HG03432 (cell line): ENCODE data around the gene UNC13D.

ENCODE experiments used
- ATAC-seq: cut with Tn5 transposase; IDR thresholded peaks from one replicate; pipeline ENCODE4 v1.9.1; 2021; ENCODE audit warnings: mild to moderate bottlenecking, moderate library complexity; ENCODE audit not compliant: unreplicated experiment

UNC13D gene

DNA sequence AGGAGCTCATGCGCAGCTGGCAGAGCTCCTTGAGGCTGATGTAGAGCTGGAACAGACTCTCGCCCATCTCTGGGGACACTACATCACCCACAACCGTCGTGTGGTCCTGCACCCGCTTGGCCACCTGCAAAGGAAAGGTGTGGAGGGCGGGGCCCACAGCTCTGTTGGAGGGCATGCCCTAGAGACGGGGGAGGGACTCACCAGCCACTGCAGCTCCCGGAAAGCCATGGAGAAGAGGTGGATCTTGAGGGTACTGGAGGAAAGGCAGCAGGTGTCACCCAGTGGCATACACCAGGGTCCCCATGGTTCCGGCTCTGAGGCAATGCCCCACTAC lies 8.6 kb downstream of the UNC13D start:
- no peak for ATAC-seq

DNA sequence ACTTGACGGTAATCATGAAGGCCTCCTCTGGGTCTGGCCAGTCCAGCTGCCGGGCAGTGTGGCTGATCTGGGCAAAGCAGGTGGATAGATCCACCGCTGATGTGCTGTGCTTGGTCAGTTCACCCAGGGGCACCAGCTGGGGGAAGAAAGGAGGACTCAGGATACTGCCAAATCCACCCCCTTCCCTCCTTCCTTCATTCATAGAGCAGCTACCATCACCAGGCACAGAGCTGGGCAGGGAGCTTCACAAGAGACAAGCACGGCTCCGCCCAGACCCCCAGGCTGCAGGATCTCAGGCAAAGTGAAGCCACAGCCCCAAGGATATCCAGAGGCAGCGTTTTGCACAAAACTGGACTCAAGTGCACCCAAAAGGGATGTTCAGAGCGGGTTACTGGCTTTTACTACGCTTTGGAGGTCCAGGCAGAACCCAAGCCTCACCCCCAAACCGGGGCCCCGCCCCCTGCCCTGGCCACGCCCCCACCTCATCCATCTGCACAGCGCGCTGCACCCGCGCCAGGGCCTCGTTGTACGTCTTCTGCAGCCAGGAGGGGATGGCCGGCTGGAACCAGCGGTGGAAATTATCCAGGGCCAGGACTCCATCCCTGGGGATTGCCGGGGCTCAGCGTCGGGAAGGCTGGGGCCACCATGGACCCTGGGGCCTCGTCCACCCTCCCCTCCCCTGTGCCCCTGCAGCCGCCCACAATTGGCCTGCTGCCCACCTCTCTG lies 9.1 kb downstream of the UNC13D start:
- ATAC-seq, result no peak

DNA sequence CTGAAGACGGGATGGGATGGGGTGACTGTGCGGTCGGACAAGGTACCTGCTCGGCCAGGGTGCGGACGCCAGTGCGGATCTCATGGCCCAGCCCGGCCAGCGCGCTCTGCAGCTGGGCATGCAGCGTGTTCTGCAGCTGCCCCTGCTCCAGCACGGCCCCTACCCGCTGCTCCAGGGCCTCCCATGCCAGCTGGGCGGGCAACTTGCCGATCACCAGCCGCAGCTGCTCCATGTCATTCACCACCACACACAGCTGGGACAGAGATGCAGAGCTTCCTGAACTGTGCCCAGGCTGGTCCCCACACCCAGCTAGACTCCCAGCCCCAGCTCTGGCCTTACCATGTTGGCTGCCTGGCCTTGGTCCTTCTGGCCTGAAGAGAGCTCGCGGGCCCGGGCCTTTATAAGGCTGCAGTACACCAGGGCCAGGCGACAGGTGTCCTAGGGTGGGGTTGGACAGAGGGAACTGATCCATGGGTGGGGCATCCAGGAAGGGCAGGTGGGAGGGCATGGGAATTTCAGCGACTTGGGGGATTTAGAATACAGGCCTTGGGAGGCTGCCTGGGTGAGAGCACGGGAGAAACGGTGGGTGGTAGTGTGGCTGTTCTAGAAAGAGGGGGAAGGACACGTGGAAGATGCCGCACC lies 9.8 kb downstream of the UNC13D start:
- ATAC-seq, result no peak

DNA sequence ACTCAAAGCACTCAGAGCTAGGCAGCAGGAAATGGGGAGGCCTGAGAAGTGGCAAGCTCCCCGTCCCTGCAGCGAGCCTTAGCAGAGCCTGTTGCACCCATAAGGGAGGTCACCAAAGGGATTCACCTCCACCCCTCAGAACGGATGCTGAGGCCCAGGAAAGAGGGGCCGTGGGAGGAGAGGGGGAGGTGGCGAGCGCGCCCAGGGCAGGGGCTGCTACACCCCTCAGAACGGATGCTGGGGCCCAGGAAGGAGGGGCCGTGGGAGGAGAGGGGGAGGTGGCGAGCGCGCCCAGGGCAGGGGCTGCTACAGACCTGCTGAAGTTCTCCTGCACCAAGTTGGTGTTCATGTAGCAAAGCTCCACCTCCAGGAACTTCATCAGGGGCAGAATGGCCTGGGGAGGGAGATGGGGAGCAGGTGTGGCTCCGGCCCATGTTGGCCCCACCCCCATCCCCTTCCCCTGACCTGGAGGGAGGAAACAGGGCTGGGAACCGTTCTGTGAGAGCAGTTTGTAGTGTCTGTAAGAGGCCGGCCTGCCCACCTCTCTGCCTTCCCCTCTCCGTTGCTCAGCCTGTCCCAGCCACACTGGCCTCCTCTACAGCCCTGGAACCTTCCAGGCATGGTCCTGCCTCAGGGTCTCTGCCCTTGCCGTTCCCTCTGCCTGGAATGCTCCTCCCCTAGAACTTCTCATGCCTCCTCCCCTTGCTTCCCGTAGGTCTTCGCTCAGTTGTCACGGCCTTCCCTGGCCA lies 11.4 kb downstream of the UNC13D start:
- no peak for ATAC-seq

DNA sequence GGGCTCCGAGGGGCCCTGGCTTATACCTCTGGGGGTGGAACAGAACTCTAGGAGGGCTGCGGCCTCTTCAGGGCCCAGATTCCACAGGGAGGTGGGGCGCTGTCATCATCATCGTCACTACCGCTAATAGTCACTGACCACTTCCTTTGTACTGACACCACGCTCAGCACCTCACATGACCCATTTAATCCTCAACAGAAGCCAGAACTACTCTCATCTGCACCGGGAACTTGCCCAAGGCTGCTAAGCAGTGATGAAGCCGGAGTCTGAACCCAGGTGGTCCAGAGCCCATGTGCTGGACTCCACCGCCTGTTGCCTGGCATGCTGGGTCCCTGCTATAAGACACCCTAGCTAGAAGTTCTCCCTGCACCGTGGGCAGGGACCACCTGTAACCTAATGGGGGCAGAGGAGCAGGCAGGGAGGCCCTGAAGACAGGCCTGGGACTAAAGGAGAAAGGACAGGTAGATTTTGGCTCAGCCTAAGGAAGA lies 12.0 kb downstream of the UNC13D start:
- no peak for ATAC-seq

- ATAC-seq, result no peak
These were observed 13.1 kb downstream of the UNC13D start for GRCh38 chr17:75831032-75831571.

DNA sequence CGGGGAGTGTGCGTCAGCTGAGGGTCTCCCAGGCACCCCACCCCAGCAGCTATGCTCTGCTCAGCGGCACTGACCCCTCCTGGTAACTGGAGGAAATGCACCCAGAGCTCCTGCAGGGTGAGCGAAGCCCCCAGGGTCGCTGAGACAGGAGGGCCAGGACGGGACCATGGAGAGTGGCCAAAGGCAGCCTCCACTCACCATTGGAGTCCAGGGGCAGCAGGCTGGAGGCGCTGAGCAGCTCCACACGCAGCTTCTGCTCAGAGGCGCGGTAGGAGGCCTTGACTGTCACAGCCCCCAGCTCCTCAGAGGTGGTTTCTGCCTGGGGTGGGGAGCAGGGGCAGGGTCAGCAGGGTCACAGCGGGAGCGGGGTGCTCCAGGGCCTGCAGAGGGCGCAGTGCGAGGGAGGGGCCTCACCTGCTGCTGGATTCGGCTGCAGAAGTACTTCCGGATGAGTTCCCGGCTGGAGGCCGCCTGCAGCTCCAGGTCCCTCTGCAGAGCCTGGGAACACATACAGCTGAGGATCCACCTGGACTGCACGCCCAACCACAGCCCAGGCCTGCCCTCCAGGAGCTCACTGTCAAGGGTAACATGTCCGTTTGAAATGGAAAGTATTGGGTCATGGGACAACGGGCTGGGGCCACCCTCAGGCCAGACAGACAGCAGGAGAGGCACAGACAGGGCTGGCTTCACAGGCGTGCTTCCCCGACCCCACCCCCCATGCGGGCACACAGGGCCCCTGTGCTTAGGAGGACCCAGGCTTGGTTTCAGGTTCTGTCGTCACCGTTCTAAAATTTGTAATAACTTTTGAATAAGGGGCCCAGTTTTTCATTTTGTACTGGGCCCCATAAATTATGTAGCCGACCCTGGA lies 13.8 kb downstream of the UNC13D start:
- ATAC-seq, result no peak

DNA sequence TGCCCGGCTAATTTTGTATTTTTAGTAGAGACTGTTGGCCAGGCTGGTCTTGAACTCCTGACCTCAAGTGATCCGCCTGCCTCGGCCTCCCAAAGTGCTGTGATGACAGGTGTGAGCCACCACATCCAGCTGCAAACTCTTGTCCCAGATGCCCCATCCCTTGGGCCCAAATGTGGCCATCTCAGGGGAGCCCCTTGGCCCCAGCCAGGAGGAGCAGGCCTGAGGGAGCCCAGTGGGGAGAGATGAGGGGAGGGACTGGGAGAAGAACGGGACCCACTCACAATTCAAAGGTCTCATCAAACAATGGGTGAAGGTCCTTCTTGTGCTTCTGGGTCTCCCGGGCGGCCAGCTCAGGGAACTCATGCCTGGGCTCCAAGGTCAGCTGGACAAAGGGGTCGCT lies 14.5 kb downstream of the UNC13D start:
- ATAC-seq, result no peak

- no peak for ATAC-seq
These were observed 15.5 kb downstream of the UNC13D start for GRCh38 chr17:75828741-75829140.

GRCh38 chr17:75828076-75828400 lies 16.2 kb downstream of the UNC13D start:
- no peak for ATAC-seq

DNA sequence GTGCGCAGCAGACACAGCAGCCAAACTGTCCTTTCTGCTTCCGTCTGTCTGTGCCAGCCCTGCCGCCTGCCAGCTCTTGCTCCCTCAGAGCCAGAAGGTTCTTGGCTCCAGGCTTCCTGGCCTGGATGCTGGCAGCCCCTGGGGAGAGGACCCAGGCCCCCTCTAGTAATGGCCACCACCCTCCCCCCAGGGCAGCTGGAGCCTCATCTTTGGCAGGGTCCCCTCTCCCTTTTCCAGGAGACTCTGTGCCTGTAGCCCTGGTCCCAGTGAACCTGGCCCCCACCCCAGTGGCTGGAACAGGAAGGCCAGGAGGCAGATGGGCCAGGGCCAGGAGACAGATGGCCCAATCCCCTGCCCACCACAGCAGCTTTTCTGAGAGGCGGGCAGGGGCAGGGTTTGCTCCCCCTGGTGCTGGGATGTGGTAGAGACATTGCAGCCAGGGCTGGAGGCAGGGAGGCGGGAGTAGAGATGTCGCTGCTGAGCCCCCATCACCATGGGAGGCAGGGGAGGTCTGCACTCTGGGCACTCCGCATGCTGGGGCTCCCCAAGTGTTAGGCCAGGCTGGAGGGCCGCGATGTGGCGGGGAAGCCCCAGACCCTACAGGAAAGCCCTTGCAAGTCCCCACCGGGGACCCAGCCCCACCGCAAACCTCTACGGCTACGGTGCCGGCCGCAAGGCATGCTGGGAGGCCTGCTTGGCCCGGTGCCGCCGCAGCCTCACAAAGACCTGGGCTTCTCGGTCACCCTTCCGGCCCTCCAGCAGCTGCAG lies 16.7 kb downstream of the UNC13D start:
- ATAC-seq, result no peak

GRCh38 chr17:75826561-75827307 lies 17.5 kb downstream of the UNC13D start:
- no peak for ATAC-seq

- no peak for ATAC-seq
These were observed 18.3 kb downstream of the UNC13D start for GRCh38 chr17:75825748-75826370.

DNA sequence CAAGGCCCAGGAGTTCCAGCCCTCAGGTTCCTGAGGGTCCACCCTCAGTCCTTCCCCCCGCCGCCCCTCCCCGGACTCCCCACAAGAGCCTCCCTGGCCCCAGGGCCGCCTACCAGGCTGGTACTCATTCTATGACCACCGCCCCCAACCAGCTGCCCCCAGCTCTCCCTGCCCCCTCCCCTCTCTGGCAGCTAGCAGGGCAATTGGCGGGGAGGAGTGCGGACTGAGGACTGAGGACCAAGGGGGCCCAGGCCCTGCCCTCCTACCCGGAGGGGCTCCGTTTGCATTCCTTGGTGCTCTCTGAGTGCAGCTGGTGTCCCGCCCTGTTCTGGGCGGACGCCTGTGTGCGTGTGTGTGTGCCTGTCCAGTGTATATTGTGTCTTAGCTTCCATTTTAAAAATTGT lies 19.1 kb downstream of the UNC13D start:
- no peak for ATAC-seq

- ATAC-seq, result no peak
These were observed 19.5 kb downstream of the UNC13D start for GRCh38 chr17:75824666-75825065.

DNA sequence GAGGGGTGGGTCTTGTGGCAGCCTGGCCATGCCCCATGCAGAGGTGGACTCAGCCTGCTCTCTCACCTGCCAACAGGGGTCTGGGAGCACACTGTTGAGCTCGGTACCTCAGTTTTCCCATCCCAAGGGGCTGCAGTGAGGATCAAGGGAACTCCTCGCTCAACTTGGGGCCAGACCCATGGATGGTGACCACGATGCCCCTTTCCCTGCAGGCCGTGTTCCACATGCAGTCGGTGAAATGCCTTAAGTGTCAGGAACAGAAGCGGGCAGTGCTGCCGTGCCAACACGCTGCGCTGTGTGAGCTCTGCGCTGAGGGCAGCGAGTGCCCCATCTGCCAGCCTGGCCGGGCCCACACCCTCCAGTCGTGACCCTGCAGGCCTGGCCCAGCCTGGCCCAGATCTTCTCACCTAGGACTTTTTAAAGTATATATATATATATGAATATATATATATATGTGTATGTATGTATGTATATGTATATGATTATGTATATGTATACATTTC lies 20.1 kb downstream of the UNC13D start:
- no peak for ATAC-seq

DNA sequence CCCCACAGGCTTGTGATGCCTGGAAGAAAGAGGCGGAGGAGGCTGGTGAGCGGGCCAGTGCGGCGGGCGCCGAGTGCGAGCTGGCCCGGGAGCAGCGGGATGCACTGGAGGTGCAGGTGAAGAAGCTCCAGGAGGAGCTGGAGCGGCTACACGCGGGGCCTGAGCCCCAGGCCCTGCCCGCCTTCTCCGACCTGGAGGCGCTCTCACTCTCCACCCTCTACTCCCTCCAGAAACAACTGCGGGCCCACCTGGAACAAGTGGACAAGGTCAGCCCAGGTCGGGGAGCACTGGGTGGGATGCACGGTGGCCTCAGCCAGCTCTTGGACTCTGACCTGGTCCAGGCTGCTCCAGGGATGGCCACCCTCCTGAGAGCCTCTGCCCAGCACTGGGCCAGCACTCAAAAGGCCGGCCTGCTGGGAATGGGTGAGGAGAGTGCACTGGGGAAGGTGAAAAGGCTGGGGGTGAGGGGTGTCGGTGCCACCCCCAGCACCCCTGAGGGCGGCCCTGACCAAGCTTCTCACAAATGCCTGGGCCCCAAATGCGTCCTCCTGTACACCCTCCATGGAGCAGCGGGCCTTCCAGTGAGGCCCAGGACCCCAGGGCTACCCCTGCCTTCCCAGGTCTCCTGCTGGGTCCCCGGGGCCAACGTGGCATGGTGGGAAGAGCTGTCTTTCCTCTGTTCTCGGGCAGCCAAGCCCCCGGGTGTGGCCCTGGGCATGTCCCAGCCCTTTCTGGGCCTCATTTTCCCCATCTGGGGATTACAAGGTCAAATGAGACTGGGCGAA lies 20.8 kb downstream of the UNC13D start:
- ATAC-seq, result no peak

DNA sequence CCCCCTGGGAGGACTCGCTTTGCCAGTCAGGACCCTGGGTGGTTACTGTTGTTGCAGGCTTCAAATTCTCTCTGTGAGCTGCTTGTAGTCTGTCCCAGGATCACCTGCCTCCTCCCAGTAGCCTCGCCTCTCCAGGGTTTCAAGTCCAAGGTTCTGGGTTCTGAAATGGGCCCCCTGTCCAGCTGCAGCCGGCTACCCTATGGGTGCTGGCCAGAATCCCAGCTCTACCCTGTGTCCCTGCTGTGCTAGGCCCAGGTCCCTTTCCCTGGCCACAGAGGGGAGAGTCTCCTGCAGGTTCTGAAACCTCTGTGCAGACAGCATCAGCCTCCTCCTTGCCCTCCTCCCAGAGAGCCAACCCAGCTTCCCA lies 21.4 kb downstream of the UNC13D start:
- ATAC-seq, result no peak
